Progenitor cell of endocrine pancreas (in vitro differentiated cells): Measurements from ENCODE around the gene APOM. TPM values are rescaled to one million over a fixed set of nuclear protein-coding genes. Genes with fewer than 3 reads are reported as not detected.
A peak's percentile ranks its signal among the peaks of the same experiment; 100 is the strongest.

Experiments used
- DNase-seq: peaks from one replicate; pipeline ENCODE4 v3.0.0; 2021; ENCODE audit warnings: low spot score; ENCODE audit not compliant: unreplicated experiment
- H3K27ac Mint-ChIP-seq: 2 replicates; pipeline ENCODE4 v1.8.0; 2021; ENCODE audit warnings: mild to moderate bottlenecking, moderate library complexity, mixed read lengths
- H3K27me3 Mint-ChIP-seq: 2 replicates; pipeline ENCODE4 v1.8.0; 2021; ENCODE audit warnings: mixed read lengths
- H3K36me3 Mint-ChIP-seq: 2 replicates; pipeline ENCODE4 v1.8.0; 2022; ENCODE audit warnings: mixed read lengths; ENCODE audit not compliant: insufficient read depth
- H3K4me1 Mint-ChIP-seq: 2 replicates; pipeline ENCODE4 v1.8.0; 2021; ENCODE audit warnings: low read depth, mixed read lengths
- H3K4me3 Mint-ChIP-seq: 2 replicates; pipeline ENCODE4 v1.8.0; 2021; ENCODE audit warnings: low read depth, mild to moderate bottlenecking, moderate library complexity, mixed read lengths
- H3K9me3 Mint-ChIP-seq: 2 replicates; pipeline ENCODE4 v1.8.0; 2021; ENCODE audit warnings: low read depth, mixed read lengths
- CTCF ChIP-seq: fragments of 200-600 bp; sonication (generic); IDR thresholded peaks from one replicate; pipeline ENCODE4 v1.5.0; 2021; ENCODE audit warnings: antibody characterized with exemption, mild to moderate bottlenecking; ENCODE audit not compliant: unreplicated experiment
- total RNA-seq: library from RNA; stranded (reverse); gene quantifications from 2 replicates; pipeline ENCODE4 v1.2.1, GENCODE V29; 2021

APOM gene
- total RNA-seq, 1 donor from 2014 or later: 7.1 TPM

GRCh38 chr6:31692886-31693285 is 37.2 kb downstream of the APOM start:
- H3K36me3 Mint-ChIP-seq: peaks cover 27% of the 10 kb centered on the region

GRCh38 chr6:31693535-31693934 is 37.8 kb downstream of the APOM start:
- no peak for DNase-seq
- peaks cover 28% of the 10 kb centered on the region for H3K36me3 Mint-ChIP-seq
- H3K9me3 Mint-ChIP-seq: no peaks in the 10 kb centered on the region
- H3K4me1 Mint-ChIP-seq: peaks cover 13% of the 10 kb centered on the region
- H3K4me3 Mint-ChIP-seq: no peak overlapping the region
- TF ChIP-seq CTCF: no peak
- H3K27me3 Mint-ChIP-seq: no peaks in the 10 kb centered on the region
- no peak overlapping the region for H3K27ac Mint-ChIP-seq

More at GRCh38 chr6:31692886-31693285, 37.2 kb downstream of the APOM start:
- Mint-ChIP-seq H3K4me1 (peaks cover 13% of the 10 kb centered on the region), H3K9me3 (no peaks in the 10 kb centered on the region), H3K4me3 (no peak overlapping the region), H3K27ac (no peak overlapping the region), H3K27me3 (no peaks in the 10 kb centered on the region)
- no peak for TF ChIP-seq CTCF
- no peak for DNase-seq

GRCh38 chr6:31697555-31697954 is 41.9 kb downstream of the APOM start:
- Mint-ChIP-seq H3K27ac (peak overlapping the region; percentile 27), H3K4me1 (peaks cover 17% of the 10 kb centered on the region), H3K27me3 (no peaks in the 10 kb centered on the region)

GRCh38 chr6:31700740-31701401 is 45.2 kb downstream of the APOM start:
- Mint-ChIP-seq H3K36me3 (peaks cover 16% of the 10 kb centered on the region), H3K9me3 (no peaks in the 10 kb centered on the region), H3K4me3 (peak overlapping the region; percentile 96), H3K27ac (peak overlapping the region; percentile 6), H3K27me3 (no peaks in the 10 kb centered on the region), H3K4me1 (peaks cover 20% of the 10 kb centered on the region)
- no peak for TF ChIP-seq CTCF
- DNase-seq: no peak

More at GRCh38 chr6:31697555-31697954, 41.9 kb downstream of the APOM start:
- TF ChIP-seq CTCF: no peak
- no peaks in the 10 kb centered on the region for H3K9me3 Mint-ChIP-seq
- H3K36me3 Mint-ChIP-seq: peaks cover 25% of the 10 kb centered on the region
- no peak overlapping the region for H3K4me3 Mint-ChIP-seq
- no peak for DNase-seq

GRCh38 chr6:31701666-31702404 is 46.1 kb downstream of the APOM start:
- no peak for TF ChIP-seq CTCF
- Mint-ChIP-seq H3K4me3 (peak overlapping the region; percentile 96), H3K27ac (peak overlapping the region; percentile 95), H3K9me3 (no peaks in the 10 kb centered on the region), H3K27me3 (no peaks in the 10 kb centered on the region), H3K4me1 (peaks cover 20% of the 10 kb centered on the region), H3K36me3 (peaks cover 14% of the 10 kb centered on the region)
- no peak for DNase-seq
